Upper lobe of left lung (tissue), 6 donors: ENCODE measurements around the gene TMEM223. TPM values are rescaled to one million over a fixed set of nuclear protein-coding genes. Genes with fewer than 3 reads are reported as not detected.

ENCODE experiments used
- ATAC-seq, 2 donors: fragments of 200-7000 bp; cut with Tn5 transposase; one replicate each; pipeline ENCODE4 v1.9.1; 2022; ENCODE audit warnings: mild to moderate bottlenecking in 2 of 2, moderate library complexity in 2 of 2; ENCODE audit not compliant: low FRiP score in 2 of 2
- DNase-seq, 2 donors: peaks; one replicate each; pipeline ENCODE4 v3.0.0-alpha.2; 2019 to 2020
- H3K27ac ChIP-seq, 4 donors: fragments of 200-600 bp; sonication (generic); one replicate each; pipeline ENCODE4 v1.5.1; 2016 to 2019
- H3K27me3 ChIP-seq, 4 donors: fragments of 200-600 bp; sonication (generic); one replicate each; pipeline ENCODE4 v1.5.1; 2017 to 2019
- H3K36me3 ChIP-seq, 4 donors: fragments of 200-600 bp; sonication (generic); one replicate each; pipeline ENCODE4 v1.5.1; 2016 to 2019
- H3K4me1 ChIP-seq, 4 donors: fragments of 200-600 bp; sonication (generic); one replicate each; pipeline ENCODE4 v1.5.1; 2018 to 2019
- H3K4me3 ChIP-seq, 4 donors: fragments of 200-600 bp; sonication (generic); one replicate each; pipeline ENCODE4 v1.5.1; 2017 to 2019; ENCODE audit warnings: mild to moderate bottlenecking in 2 of 4, moderate library complexity in 1 of 4
- H3K9me3 ChIP-seq, 4 donors: fragments of 200-600 bp; sonication (generic); one replicate each; pipeline ENCODE4 v1.5.1; 2018 to 2019
- EP300 ChIP-seq, 4 donors: sonication (generic); formaldehyde crosslinking; IDR thresholded peaks; one replicate each; pipeline ENCODE4 v1.5.1; 2017; ENCODE audit warnings: antibody characterized with exemption in 4 of 4, control low read depth in 2 of 4
- POLR2A ChIP-seq, 4 donors: fragments of 450-650 bp; IDR thresholded peaks; one replicate each; pipeline ENCODE4 v1.5.1; 2016 to 2017; ENCODE audit warnings: antibody characterized with exemption in 4 of 4, mild to moderate bottlenecking in 2 of 4
- POLR2AphosphoS5 ChIP-seq, 2 donors: sonication (generic); formaldehyde crosslinking; IDR thresholded peaks; one replicate each; pipeline ENCODE4 v1.5.1; 2017; ENCODE audit warnings: antibody characterized with exemption in 2 of 2
- WGBS, 2 donors: methylation state at CpG; one replicate each; pipeline ENCODE4 v1.1.5; 2017 to 2018; 5-methylcytosine and 5-hydroxymethylcytosine counted together
- total RNA-seq, 6 donors: library from RNA; depleted of rRNA in 4 of 6; stranded (reverse); fragments of >200 nt in 4 of 6; gene quantifications; one replicate each; pipeline versions ENCODE4 v1.1.0 to v1.2.1, GENCODE V29; 2016 to 2021
- TF ChIP-seq, protein P1 (sequence below), 6 experiments: fragments of 450-650 bp in 4 of 6; fragments of 200-600 bp in 2 of 6; sonication (generic) in 2 of 6; IDR thresholded peaks; one replicate each; pipeline ENCODE4 v1.5.1; 2016 to 2019; ENCODE audit warnings: antibody characterized with exemption in 6 of 6
- donor health status: DM: no; HTN: no; CAD: no; lungs with moderate emphysema.
- donor health status: DM: no; HTN: yes; CAD: no; lungs with severe emphysema.

Gene TMEM223
- total RNA-seq, 6 donors from 2014 or later: 11.3 to 28.7 (median 15.4) TPM

DNA sequence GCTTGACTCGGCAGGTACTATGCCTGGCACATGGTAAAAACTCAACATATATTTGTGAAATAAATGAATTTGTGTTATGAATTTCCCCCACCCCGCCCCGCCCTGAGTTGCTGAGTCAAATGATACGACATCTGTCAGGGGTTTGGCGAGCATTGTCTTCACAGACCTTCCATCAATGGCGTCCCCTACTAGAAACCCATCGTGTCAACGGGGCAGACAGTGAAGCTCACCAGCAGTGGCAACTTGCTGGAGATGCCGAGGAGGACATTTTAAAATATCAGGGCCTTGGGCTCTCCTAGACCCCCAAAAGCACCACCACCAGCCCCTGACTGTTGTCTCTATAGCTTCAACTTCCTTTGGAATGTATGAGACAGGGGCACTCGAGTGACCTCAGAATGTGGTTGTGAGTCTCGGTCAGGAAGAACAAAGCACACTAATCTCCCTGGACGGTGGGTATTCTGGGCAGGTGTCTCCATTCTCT, 14.2 kb upstream of the TMEM223 start:
- Histone ChIP-seq H3K4me3 (peak overlapping the region in 3 of 4 donors; percentile 58 to 95 (median 87)), H3K9me3 (no peaks in the 10 kb centered on the region), H3K36me3 (peaks cover 23 to 36% (median 25%) of the 10 kb centered on the region in 4 donors), H3K4me1 (peaks cover 25 to 30% (median 27%) of the 10 kb centered on the region in 4 donors), H3K27me3 (no peaks in the 10 kb centered on the region), H3K27ac (peak overlapping the region; percentile 91 to 96 (median 95))
- DNase-seq (no peak), ATAC-seq (no peak)
- WGBS, 2 donors: 18 to 19% methylated on average over 8 to 12 of the region's 12 CpGs
- TF ChIP-seq POLR2AphosphoS5 (IDR thresholded peaks at IDR 0.05): no peak

DNA sequence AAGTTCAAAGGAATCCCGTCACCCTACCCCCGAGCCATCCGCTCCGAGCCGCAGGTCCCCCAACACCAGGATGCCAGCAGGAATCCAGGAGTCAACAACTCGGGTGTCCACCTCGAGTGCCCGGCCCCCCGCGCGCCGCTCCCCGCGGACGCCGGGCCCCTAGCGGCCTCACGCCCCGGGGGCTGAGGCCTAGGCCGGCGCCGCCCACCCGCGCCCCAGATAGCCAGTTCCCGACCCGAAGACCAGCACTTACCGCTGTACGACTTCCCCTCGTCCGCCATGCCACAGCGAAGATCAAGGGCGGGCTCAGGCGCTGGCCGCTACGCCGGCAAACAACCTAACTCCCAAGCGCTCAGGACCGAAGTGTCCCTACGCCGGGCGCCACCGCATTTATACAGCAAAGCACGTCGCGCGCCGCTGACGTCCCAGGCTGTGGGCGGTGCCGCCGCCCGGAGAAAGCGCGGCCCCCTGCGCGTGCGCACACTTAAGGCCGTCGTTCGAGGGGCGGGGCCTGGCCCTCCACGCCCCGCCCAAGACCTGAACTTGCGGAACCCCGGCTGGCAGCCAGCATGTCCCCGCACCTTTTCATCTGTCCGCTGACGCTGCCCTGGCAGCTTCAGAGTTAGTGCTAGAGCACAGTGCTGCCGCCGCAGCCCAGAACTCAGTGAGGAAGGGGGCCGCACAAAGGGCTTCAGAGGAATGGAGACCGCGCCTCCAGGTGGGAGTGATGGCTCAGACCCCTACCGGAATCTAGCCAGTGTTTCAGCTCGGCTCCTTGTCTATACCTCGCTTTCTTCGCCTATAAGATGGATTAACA, 13.5 kb upstream of the TMEM223 start, which contains the start of gene NXF1:
Gene NXF1, minus strand, starts transcription at position 365 of the 817 bp plus-strand sequence. Its CDS starts 84 bp downstream, at position 281.
- 0 to 1% methylated on average over 17 to 43 of the region's 77 CpGs for WGBS, 2 donors

DNA sequence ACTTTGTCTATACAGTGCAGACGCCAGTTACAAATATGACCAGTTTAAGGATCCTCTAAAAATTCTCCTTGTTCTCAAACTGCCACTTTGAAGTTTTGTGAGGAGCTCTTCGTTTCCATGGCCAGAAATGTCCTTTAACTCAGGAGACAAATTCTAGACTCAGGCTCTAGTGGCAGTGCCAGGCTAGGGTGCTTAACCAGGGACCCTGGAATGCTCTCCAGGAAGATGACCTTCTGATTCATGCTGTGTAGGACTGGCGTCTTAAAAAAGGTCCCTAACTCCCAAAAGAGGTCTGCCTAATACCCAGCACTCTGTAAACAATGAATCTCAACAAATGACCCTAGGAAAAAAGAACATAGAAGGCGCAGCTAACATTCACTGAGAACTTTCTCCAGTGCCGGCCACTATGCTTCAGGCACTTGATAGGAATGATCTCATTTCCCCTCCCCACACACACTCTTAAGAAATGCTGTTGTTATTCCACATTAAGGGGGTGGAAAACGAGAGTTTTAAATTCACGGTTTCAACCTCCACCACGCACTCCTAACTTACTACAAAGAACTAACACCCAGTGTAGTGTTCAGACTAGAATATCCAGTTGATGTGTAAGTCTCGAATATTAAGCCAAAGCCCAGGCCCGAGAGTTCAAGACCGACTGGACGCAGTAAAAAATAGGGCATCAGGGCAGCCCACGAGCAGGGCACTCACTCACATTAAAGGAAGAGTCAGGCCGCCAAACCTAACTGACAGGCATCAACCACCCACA, 12.7 kb upstream of the TMEM223 start:
- peak; percentile 16 to 33 for ATAC-seq
- peak overlapping the region; percentile 58 to 95 (median 80) for H3K4me3 ChIP-seq
- H3K36me3 ChIP-seq: peaks cover 37 to 51% (median 40%) of the 10 kb centered on the region in 4 donors
- peaks cover 25 to 30% (median 27%) of the 10 kb centered on the region in 4 donors for H3K4me1 ChIP-seq
- peak in 1 of 2 donors; percentile 38 for DNase-seq
- peak overlapping the region; percentile 91 to 96 (median 95) for H3K27ac ChIP-seq
- H3K9me3 ChIP-seq: no peaks in the 10 kb centered on the region
- no peaks in the 10 kb centered on the region for H3K27me3 ChIP-seq
- TF ChIP-seq POLR2AphosphoS5 (IDR thresholded peaks at IDR 0.05) (no peak), EP300 (IDR thresholded peaks at IDR 0.05) (no peak), POLR2A (IDR thresholded peaks at IDR 0.05) (no peak)
- TF ChIP-seq, protein P1, sequence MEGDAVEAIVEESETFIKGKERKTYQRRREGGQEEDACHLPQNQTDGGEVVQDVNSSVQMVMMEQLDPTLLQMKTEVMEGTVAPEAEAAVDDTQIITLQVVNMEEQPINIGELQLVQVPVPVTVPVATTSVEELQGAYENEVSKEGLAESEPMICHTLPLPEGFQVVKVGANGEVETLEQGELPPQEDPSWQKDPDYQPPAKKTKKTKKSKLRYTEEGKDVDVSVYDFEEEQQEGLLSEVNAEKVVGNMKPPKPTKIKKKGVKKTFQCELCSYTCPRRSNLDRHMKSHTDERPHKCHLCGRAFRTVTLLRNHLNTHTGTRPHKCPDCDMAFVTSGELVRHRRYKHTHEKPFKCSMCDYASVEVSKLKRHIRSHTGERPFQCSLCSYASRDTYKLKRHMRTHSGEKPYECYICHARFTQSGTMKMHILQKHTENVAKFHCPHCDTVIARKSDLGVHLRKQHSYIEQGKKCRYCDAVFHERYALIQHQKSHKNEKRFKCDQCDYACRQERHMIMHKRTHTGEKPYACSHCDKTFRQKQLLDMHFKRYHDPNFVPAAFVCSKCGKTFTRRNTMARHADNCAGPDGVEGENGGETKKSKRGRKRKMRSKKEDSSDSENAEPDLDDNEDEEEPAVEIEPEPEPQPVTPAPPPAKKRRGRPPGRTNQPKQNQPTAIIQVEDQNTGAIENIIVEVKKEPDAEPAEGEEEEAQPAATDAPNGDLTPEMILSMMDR (IDR thresholded peaks at IDR 0.05): no peak
- WGBS, 2 donors: 5 to 6% methylated on average over 9 to 14 of the region's 14 CpGs

More for the DNA sequence above, 13.5 kb upstream of the TMEM223 start, which contains the start of gene NXF1:
- peaks cover 30 to 43% (median 32%) of the 10 kb centered on the region in 4 donors for H3K36me3 ChIP-seq
- peak within 1 kb of the TSS; percentile 91 to 96 (median 95) for H3K27ac ChIP-seq
- no peaks in the 10 kb centered on the region for H3K9me3 ChIP-seq
- ATAC-seq: peak; percentile 97
- DNase-seq: peak; percentile 96 to 99
- TF ChIP-seq POLR2AphosphoS5 (IDR thresholded peaks at IDR 0.05): peak; percentile 100
- TF ChIP-seq POLR2A (IDR thresholded peaks at IDR 0.05): peak; percentile 93 to 100 (median 99)
- TF ChIP-seq, protein P1 (IDR thresholded peaks at IDR 0.05): peak in 4 of 6 experiments; percentile 26 to 67 (median 44)
- peak in 1 of 4 donors; percentile 95 for TF ChIP-seq EP300 (IDR thresholded peaks at IDR 0.05)
- peak within 1 kb of the TSS; percentile 58 to 95 (median 80) for H3K4me3 ChIP-seq
- H3K27me3 ChIP-seq: no peaks in the 10 kb centered on the region
- H3K4me1 ChIP-seq: peaks cover 25 to 30% (median 27%) of the 10 kb centered on the region in 4 donors

DNA sequence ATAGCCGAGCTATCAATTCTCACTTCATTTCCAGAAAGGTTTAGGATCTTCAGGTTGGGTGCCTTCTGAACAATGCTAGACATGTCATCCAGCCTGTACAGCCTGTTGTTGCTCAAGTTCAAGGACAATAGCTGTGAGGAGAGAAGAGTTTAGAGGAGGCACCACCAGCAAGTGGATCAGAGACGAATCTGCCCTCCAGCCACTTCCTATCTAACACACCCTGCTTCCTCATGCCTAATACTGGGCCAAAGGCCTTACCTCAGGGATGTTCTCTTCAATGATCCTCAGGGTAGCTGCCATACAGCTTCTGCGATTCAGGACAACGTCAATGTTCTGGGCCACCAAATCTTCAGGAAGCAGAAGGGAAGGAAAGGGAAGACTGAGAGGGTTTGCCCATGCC, 9.3 kb upstream of the TMEM223 start:
- ATAC-seq: no peak
- no peak for DNase-seq
- Histone ChIP-seq H3K4me3 (no peak overlapping the region), H3K36me3 (peaks cover 69 to 75% (median 74%) of the 10 kb centered on the region in 4 donors), H3K4me1 (peaks cover 16 to 24% (median 19%) of the 10 kb centered on the region in 4 donors), H3K27me3 (no peaks in the 10 kb centered on the region), H3K9me3 (no peaks in the 10 kb centered on the region), H3K27ac (no peak overlapping the region)
- WGBS, 2 donors: 78 to 84% methylated on average over 4 of the region's 4 CpGs
- TF ChIP-seq EP300 (IDR thresholded peaks at IDR 0.05) (no peak), POLR2AphosphoS5 (IDR thresholded peaks at IDR 0.05) (no peak), POLR2A (IDR thresholded peaks at IDR 0.05) (no peak)
- TF ChIP-seq, protein P1 (IDR thresholded peaks at IDR 0.05): no peak
